Common myeloid progenitor, CD34-positive (primary cell): ENCODE data around the gene STRIP1.

ENCODE experiments used
- CTCF ChIA-PET: fragments of 350-600 bp; sonication (Branson Sonifier 250); formaldehyde crosslinking; loops from one replicate; lab custom pipeline; 2021; ENCODE audit warnings: antibody characterized with exemption; lab: Charles Lee
- POLR2A ChIA-PET: fragments of 350-600 bp; sonication (Branson Sonifier 250); formaldehyde crosslinking; loops from one replicate; lab custom pipeline; 2021; ENCODE audit warnings: antibody characterized with exemption; lab: Charles Lee
- DNase-seq, 3 donors: peaks; one replicate each; pipeline versions ENCODE4 v3.0.0 to v3.0.0-alpha.2; 2013
- H3K27ac ChIP-seq, 2 experiments: 1 replicate in 1 of 2; 2 replicates in 1 of 2; pipeline ENCODE4 v1.7.0; 2013; ENCODE audit warnings: inconsistent platforms in 2 of 2, low read length in 2 of 2, mild to moderate bottlenecking in 2 of 2, low read depth in 1 of 2, moderate library complexity in 1 of 2; ENCODE audit not compliant: severe bottlenecking in 2 of 2, insufficient read depth in 1 of 2, poor library complexity in 1 of 2
- H3K27me3 ChIP-seq, 5 experiments: replicated peaks in 2 of 5; 1 replicate in 3 of 5; 2 replicates in 2 of 5; pipeline versions ENCODE4 v1.6.1 to v1.7.0; 2013; ENCODE audit warnings: low read length in 4 of 5, mild to moderate bottlenecking in 2 of 5, moderate library complexity in 2 of 5, inconsistent platforms in 1 of 5; ENCODE audit not compliant: insufficient read depth in 5 of 5, control insufficient read depth in 4 of 5
- H3K36me3 ChIP-seq, 4 experiments: 1 replicate in 2 of 4; 2 replicates in 2 of 4; pipeline versions ENCODE4 v1.6.1 to v1.7.0; 2013; ENCODE audit warnings: low read length in 3 of 4, control low read depth in 1 of 4, mild to moderate bottlenecking in 1 of 4; ENCODE audit not compliant: control insufficient read depth in 4 of 4, insufficient read depth in 4 of 4
- H3K4me1 ChIP-seq, 4 experiments: 1 replicate in 3 of 4; 2 replicates in 1 of 4; pipeline versions ENCODE4 v1.6.1 to v1.7.1; 2013; ENCODE audit warnings: low read length in 3 of 4, mild to moderate bottlenecking in 3 of 4, control low read depth in 1 of 4, inconsistent platforms in 1 of 4, moderate library complexity in 1 of 4; ENCODE audit not compliant: control insufficient read depth in 4 of 4, insufficient read depth in 4 of 4; ENCODE audit errors: control extremely low read depth in 1 of 4
- H3K4me3 ChIP-seq, 7 experiments: 1 replicate in 4 of 7; 2 replicates in 3 of 7; pipeline versions ENCODE4 v1.5.1 to v1.7.0; 2013; ENCODE audit warnings: mild to moderate bottlenecking in 7 of 7, low read length in 6 of 7, moderate library complexity in 6 of 7, inconsistent platforms in 2 of 7, low read depth in 2 of 7, control low read depth in 1 of 7; ENCODE audit not compliant: insufficient read depth in 4 of 7, control insufficient read depth in 1 of 7; ENCODE audit errors: extremely low read depth in 1 of 7
- H3K9me3 ChIP-seq, 5 experiments: 1 replicate in 4 of 5; 2 replicates in 1 of 5; pipeline versions ENCODE4 v1.6.1 to v1.7.1; 2013; ENCODE audit warnings: low read length in 4 of 5, mild to moderate bottlenecking in 2 of 5, inconsistent platforms in 1 of 5, low read depth in 1 of 5, moderate library complexity in 1 of 5; ENCODE audit not compliant: control insufficient read depth in 4 of 5, insufficient read depth in 2 of 5; ENCODE audit errors: control extremely low read depth in 1 of 5
- WGBS: methylation state at CpG from one replicate; pipeline ENCODE4 v1.1.5; 2013; ENCODE audit not compliant: insufficient coverage; 5-methylcytosine and 5-hydroxymethylcytosine counted together

The STRIP1 gene

DNA sequence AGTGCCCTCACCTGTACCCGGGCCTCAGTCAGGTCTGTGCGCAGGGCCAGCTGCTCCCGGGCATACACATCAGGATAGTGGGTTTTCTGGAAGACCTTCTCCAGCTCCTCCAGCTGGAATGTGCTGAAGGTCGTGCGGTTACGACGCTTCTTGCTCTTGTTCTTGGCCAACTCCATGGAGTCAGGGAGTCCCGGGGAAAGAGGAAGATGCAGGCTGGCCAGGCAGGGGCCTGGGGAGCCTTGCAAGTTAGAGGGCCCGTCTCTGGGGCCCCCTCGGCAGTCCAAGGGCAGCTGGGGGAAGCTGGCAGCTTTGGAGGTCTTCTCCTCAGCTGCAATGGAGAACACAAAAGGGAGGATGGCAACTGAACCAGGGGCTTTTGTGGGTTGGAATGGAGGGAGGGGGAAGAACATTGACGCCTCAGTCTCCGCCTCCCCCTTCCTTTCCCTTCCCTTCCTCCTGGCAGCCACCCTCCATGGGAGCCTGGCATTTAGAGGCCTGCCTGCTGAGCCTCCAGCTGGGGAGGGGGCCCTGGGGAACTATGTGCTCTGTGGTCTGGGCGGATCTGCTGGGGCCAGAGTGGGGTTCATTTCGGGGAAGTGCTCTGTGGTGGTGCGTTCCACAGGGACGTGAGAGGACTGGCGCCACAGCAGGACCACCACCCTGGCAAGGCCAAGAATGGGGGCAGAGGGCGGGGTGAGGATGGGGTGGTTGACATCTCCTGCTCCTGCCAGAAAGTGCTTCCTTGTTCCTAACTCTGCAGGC is 30.3 kb downstream of the STRIP1 start:
- ChIA-PET CTCF (interaction anchor here (1.0 to 6.7 kb wide), 7 partner anchors 10 to 52 kb away, joined by 3 to 44 read pairs (median 7); partner anchors contain the start of gene STRIP1), POLR2A (no interaction called here)

DNA sequence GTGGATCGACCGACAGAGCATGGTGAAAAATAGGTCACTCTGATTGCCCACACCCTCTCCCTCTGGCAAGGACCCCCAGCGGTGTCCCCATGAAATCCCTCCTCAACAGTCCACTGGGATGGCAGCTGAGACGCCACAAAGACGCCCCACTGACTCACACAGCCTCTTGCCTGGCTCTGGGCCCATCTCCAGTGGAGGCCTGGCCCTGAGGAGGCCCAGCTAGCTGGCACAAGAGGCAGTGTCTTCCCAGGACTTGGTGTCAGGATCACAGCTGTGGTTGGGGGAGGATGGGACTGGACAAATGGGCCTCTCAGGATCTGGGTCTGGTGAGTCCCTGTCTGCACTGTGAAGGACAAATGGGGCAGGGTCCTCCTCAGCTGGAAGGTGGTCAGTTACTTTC is 31.4 kb downstream of the STRIP1 start:
- Histone ChIP-seq H3K4me3 (no peak overlapping the region), H3K27me3 (peaks cover 0 to 59% (median 32%) of the 10 kb centered on the region in 5 experiments), H3K9me3 (no peaks in the 10 kb centered on the region), H3K27ac (no peak overlapping the region), H3K36me3 (peaks cover 0 to 7% (median under 1%) of the 10 kb centered on the region in 4 experiments), H3K4me1 (peaks cover 0 to 32% (median 22%) of the 10 kb centered on the region in 4 experiments)
- WGBS = 93% methylated on average over 5 of the region's 5 CpGs
- ChIA-PET POLR2A (interaction anchor here (1.5 kb wide), 1 partner anchor 8 kb away, joined by 5 read pairs; no protein-coding TSS in a partner anchor), CTCF (interaction anchor here (0.7 to 6.7 kb wide), 12 partner anchors 8 to 51 kb away, joined by 3 to 44 read pairs (median 4); partner anchors contain the start of gene STRIP1)
- DNase-seq = no peak

More for the DNA sequence above, 30.3 kb downstream of the STRIP1 start:
- 87% methylated on average over 10 of the region's 18 CpGs for WGBS
- Histone ChIP-seq H3K4me1 (peaks cover 0 to 24% (median 19%) of the 10 kb centered on the region in 4 experiments), H3K27ac (no peak overlapping the region), H3K4me3 (no peak overlapping the region), H3K36me3 (peaks cover 0 to 7% (median 5%) of the 10 kb centered on the region in 4 experiments), H3K9me3 (no peaks in the 10 kb centered on the region), H3K27me3 (peaks cover 0 to 48% (median 30%) of the 10 kb centered on the region in 5 experiments)
- no peak for DNase-seq

DNA sequence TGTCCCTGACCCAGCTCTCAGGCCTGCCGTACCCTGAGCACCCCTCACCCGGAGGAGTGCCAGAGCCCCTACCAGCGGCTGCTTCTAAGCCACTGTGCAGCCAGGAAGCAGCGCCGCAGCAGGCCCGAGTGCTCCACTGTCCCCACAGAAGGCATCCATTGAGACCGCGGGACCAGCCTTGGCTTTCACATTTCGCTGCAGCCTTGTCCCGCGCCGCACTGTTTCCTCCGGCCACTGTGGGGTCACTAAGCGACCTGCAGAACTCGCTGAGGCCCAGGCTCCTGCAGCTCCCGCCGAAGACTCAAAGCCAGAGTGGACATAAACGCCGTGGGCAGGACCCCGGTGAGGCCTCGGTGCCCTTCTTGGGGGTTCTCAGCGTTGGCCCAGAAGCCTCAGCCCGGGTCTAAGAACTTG is 33.1 kb downstream of the STRIP1 start:
- Histone ChIP-seq H3K4me3 (peak overlapping the region in 1 of 7 experiments; percentile 19), H3K36me3 (peaks cover 0 to 2% (median 0%) of the 10 kb centered on the region in 4 experiments), H3K9me3 (no peaks in the 10 kb centered on the region), H3K27me3 (peaks cover 1 to 75% (median 45%) of the 10 kb centered on the region in 5 experiments), H3K27ac (no peak overlapping the region), H3K4me1 (peaks cover 0 to 36% (median 22%) of the 10 kb centered on the region in 4 experiments)
- POLR2A ChIA-PET = no interaction called here
- WGBS = 31% methylated on average over 23 of the region's 23 CpGs
- DNase-seq = no peak
- CTCF ChIA-PET = interaction anchor here (1.8 to 6.7 kb wide), 4 partner anchors 10 to 37 kb away, joined by 8 to 44 read pairs (median 28); no protein-coding TSS in a partner anchor

DNA sequence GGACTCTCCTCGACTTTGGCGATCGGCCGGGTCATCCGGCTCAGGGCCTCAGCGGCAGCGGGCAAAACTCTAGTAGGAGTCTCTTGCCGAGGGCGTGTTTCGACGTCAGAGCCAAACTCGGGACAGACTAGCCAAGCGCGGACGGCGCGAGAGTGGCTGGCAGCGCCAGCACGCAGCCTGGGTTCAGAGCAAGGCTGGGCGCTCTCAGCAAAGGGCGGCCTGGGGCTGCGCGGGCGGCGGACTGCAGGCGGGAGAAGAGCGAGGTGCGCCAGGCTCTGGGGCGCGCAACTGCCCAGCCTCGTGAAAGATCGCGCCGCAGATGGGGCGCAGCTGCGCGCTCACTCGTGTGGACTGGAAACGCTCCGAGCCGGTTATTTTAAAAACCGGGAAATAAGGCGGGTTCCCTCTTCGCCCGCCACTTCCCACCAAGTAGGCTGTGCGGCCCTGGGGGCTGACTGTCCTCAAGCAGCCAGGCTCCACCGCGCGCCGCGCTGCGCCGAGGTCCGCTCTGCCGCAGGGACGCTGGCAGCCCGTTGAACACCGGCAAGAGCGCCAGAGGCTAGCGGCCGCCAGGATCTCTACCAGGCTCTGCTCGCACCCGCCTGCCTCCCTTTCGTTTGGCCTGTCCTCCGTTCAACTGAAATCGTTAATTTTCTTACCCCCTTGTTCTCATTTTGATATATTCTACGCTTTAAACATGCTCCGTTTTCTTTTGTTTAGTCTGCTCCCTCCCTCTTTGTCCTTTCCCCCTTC is 33.6 kb downstream of the STRIP1 start:
- Histone ChIP-seq H3K4me1 (peaks cover 0 to 36% (median 22%) of the 10 kb centered on the region in 4 experiments), H3K27ac (no peak overlapping the region), H3K27me3 (peaks cover 4 to 81% (median 51%) of the 10 kb centered on the region in 5 experiments)

DNA sequence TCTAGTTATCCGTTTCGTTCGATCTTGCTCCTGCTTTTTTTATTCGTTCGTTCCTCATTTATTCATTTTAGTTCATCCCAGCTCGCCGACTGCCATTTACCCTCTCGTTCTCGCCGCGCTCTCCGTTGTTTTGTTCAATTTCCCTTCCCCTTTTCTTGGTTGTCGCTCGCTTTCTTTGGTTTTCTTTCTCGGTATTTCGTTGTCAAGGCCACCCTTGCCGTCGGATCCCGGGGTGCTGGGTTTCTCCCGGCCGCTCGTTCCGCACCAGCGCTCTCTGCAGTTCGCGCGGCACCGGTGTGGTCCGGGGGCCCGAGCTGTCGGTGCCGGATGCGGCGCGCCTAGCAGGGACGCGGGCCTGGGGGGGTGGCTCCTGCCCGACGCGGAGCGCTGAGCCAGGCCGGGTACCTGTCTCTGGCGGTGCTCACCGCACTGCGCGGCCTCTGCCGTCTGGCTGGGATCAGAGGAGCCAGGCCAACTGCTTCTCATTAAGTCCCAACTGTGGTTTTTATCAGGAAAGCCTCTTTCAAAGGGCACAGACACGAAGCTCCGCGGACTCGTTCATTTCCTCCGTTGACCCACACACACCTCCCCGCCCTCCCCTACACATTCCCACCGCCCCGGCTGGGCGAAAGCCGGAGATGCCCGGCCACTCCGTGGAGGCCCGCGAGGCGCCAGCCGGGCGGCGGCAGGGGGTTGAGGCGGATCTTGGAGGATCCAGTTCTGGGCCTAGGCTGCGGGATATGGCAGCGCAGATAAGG is 34.4 kb downstream of the STRIP1 start:
- DNase-seq = peak; percentile 22 to 59 (median 56)
- H3K27me3 ChIP-seq = peaks cover 8 to 89% (median 56%) of the 10 kb centered on the region in 5 experiments
- H3K36me3 ChIP-seq = no peaks in the 10 kb centered on the region
- peaks cover 0 to 36% (median 22%) of the 10 kb centered on the region in 4 experiments for H3K4me1 ChIP-seq
- H3K9me3 ChIP-seq = no peaks in the 10 kb centered on the region
- no peak overlapping the region for H3K27ac ChIP-seq
- H3K4me3 ChIP-seq = peak overlapping the region in 4 of 7 experiments; percentile 4 to 42 (median 27)
- POLR2A ChIA-PET = no interaction called here
- WGBS = 5% methylated on average over 54 of the region's 68 CpGs
- CTCF ChIA-PET = interaction anchor here (0.9 to 1.4 kb wide), 3 partner anchors 9 to 19 kb away, joined by 3 to 6 read pairs (median 5); no protein-coding TSS in a partner anchor

More for the DNA sequence above, 33.6 kb downstream of the STRIP1 start:
- no peaks in the 10 kb centered on the region for H3K36me3 ChIP-seq
- WGBS = 6% methylated on average over 65 of the region's 68 CpGs
- DNase-seq = peak in 2 of 3 donors; percentile 40 to 57
- peak overlapping the region in 5 of 7 experiments; percentile 16 to 42 (median 38) for H3K4me3 ChIP-seq
- no peaks in the 10 kb centered on the region for H3K9me3 ChIP-seq
- CTCF ChIA-PET = interaction anchor here (1.3 to 6.7 kb wide), 5 partner anchors 8 to 37 kb away, joined by 5 to 44 read pairs (median 20); no protein-coding TSS in a partner anchor
- POLR2A ChIA-PET = no interaction called here
